B cell (primary cell): ENCODE measurements around the gene COTL1. TPM values are rescaled to one million over a fixed set of nuclear protein-coding genes. Genes with fewer than 3 reads are reported as not detected.

Experiments used
- ATAC-seq: fragments of 200-7000 bp; cut with Tn5 transposase; one replicate; pipeline ENCODE4 v1.10.0; 2021; ENCODE audit warnings: low read depth, mild to moderate bottlenecking, moderate number of reproducible peaks, moderate library complexity
- CTCF ChIA-PET: fragments of 350-600 bp; sonication (Branson Sonifier 250); formaldehyde crosslinking; loops from one replicate; lab custom pipeline; 2021; ENCODE audit warnings: antibody characterized with exemption, inconsistent platforms; lab: Charles Lee
- POLR2A ChIA-PET: fragments of 350-600 bp; sonication (Branson Sonifier 250); formaldehyde crosslinking; loops from one replicate; lab custom pipeline; 2021; ENCODE audit warnings: antibody characterized with exemption; lab: Charles Lee
- DNase-seq: peaks from one replicate; pipeline ENCODE4 v3.0.0; 2013
- H2AFZ ChIP-seq: 2 replicates; pipeline ENCODE4 v1.6.1; 2012; ENCODE audit warnings: mild to moderate bottlenecking, low read depth, low read length; ENCODE audit not compliant: insufficient read depth, poor library complexity, severe bottlenecking
- H3K27ac ChIP-seq, 2 donors: 1 replicate in 1 of 2; 2 replicates in 1 of 2; pipeline ENCODE4 v1.5.1; 2012 to 2013; ENCODE audit warnings: low read length in 2 of 2, mild to moderate bottlenecking in 2 of 2, moderate library complexity in 1 of 2
- H3K27me3 ChIP-seq, 4 experiments: fragments of 200-600 bp in 1 of 4; sonication (generic) in 1 of 4; replicated peaks in 1 of 4; 1 replicate in 2 of 4; 2 replicates in 2 of 4; pipeline versions ENCODE4 v1.6.1 to v1.7.0; 2013 to 2016; ENCODE audit warnings: low read length in 3 of 4, mild to moderate bottlenecking in 2 of 4, mixed read lengths in 1 of 4, moderate library complexity in 1 of 4; ENCODE audit not compliant: insufficient read depth in 4 of 4, control insufficient read depth in 3 of 4; ENCODE audit errors: control extremely low read depth in 1 of 4
- H3K36me3 ChIP-seq, 2 experiments: replicated peaks in 1 of 2; 1 replicate in 1 of 2; 2 replicates in 1 of 2; pipeline versions ENCODE4 v1.6.1 to v1.7.1; 2013; ENCODE audit warnings: low read length in 1 of 2; ENCODE audit not compliant: insufficient read depth in 2 of 2, control insufficient read depth in 1 of 2; ENCODE audit errors: control extremely low read depth in 1 of 2, extremely low read depth in 1 of 2
- H3K4me1 ChIP-seq, 2 donors: fragments of 200-600 bp in 1 of 2; sonication (generic) in 1 of 2; 1 replicate in 1 of 2; 2 replicates in 1 of 2; pipeline versions ENCODE4 v1.5.1 to v1.6.1; 2013 to 2017; ENCODE audit warnings: low read length in 2 of 2; ENCODE audit not compliant: control insufficient read depth in 2 of 2, insufficient read depth in 2 of 2
- H3K4me2 ChIP-seq: replicated peaks from 2 replicates; pipeline ENCODE3; 2012; ENCODE audit warnings: mild to moderate bottlenecking, low read depth, low read length; ENCODE audit not compliant: poor library complexity, severe bottlenecking
- H3K4me3 ChIP-seq, 5 experiments: fragments of 200-600 bp in 1 of 5; sonication (generic) in 1 of 5; 1 replicate in 3 of 5; 2 replicates in 2 of 5; pipeline versions ENCODE4 v1.5.1 to v1.7.0; 2011 to 2016; ENCODE audit warnings: low read length in 4 of 5, mild to moderate bottlenecking in 4 of 5, low read depth in 2 of 5, control low read depth in 1 of 5, moderate library complexity in 1 of 5; ENCODE audit not compliant: insufficient read depth in 1 of 5; ENCODE audit errors: control extremely low read depth in 1 of 5, extremely low read depth in 1 of 5
- H3K79me2 ChIP-seq: fragments of 200-600 bp; sonication (generic); one replicate; pipeline ENCODE4 v1.6.0; 2016; ENCODE audit warnings: low read length; ENCODE audit not compliant: control insufficient read depth, insufficient read depth
- H3K9ac ChIP-seq: fragments of 200-600 bp; sonication (generic); 2 replicates; pipeline ENCODE4 v1.6.1; 2017; ENCODE audit warnings: mild to moderate bottlenecking, low read length, moderate library complexity
- H3K9me3 ChIP-seq, 3 donors: one replicate each; pipeline versions ENCODE4 v1.6.1 to v1.7.1; 2013; ENCODE audit warnings: low read length in 2 of 3; ENCODE audit not compliant: control insufficient read depth in 2 of 3, insufficient read depth in 1 of 3; ENCODE audit errors: control extremely low read depth in 1 of 3
- H4K20me1 ChIP-seq: 2 replicates; pipeline ENCODE4 v1.6.0; 2012; ENCODE audit warnings: mild to moderate bottlenecking, low read length; ENCODE audit not compliant: insufficient read depth, control insufficient read depth, poor library complexity, severe bottlenecking
- H3K27ac Mint-ChIP-seq: one replicate; pipeline ENCODE4 v1.8.0; 2021; ENCODE audit warnings: mixed read lengths
- H3K27me3 Mint-ChIP-seq: one replicate; pipeline ENCODE4 v1.8.0; 2021; ENCODE audit warnings: mixed read lengths
- H3K4me1 Mint-ChIP-seq: one replicate; pipeline ENCODE4 v1.8.0; 2021; ENCODE audit warnings: mixed read lengths
- H3K4me3 Mint-ChIP-seq: one replicate; pipeline ENCODE4 v1.8.0; 2021; ENCODE audit warnings: mixed read lengths
- H3K9me3 Mint-ChIP-seq: one replicate; pipeline ENCODE4 v1.8.0; 2022; ENCODE audit warnings: mixed read lengths; ENCODE audit not compliant: insufficient read depth
- EZH2 ChIP-seq: IDR thresholded peaks from 2 replicates; pipeline ENCODE4 v1.6.1; 2012; ENCODE audit warnings: borderline replicate concordance, low read depth, mild to moderate bottlenecking, moderate library complexity, low read length; ENCODE audit not compliant: insufficient read depth, poor library complexity, severe bottlenecking
- WGBS: methylation state at CpG from one replicate; pipeline ENCODE4 v1.1.5; 2013; ENCODE audit warnings: missing lambda C conversion rate; ENCODE audit not compliant: insufficient coverage; 5-methylcytosine and 5-hydroxymethylcytosine counted together
- intact Hi-C: fragments of 100-400 bp; cut with micrococcal nuclease; formaldehyde crosslinking; loops from one replicate; pipeline ENCODE4 v1.10.0; 2022
- polyA plus RNA-seq: library from polyadenylated mRNA; depleted of rRNA; stranded (reverse); fragments of >200 nt; gene quantifications from 2 replicates; pipeline ENCODE4 v1.2.3, GENCODE V29; 2012
- total RNA-seq, 2 donors: library from RNA; stranded (reverse); fragments of 120-200 nt in 1 of 2; gene quantifications; 1 replicate in 1 of 2; 2 replicates in 1 of 2; pipeline versions ENCODE4 v1.2.3 to v1.2.4, GENCODE V29; 2013 to 2022
- TF ChIP-seq, protein P1 (sequence below): fragments of 200-600 bp; IDR thresholded peaks from one replicate; pipeline ENCODE4 v1.8.0; 2022; ENCODE audit warnings: antibody characterized with exemption, mild to moderate bottlenecking

The COTL1 gene
- total and polyA plus RNA-seq, 2 donors (not counting 1 experiment from before 2014, with no cell fraction given): 158 to 264 TPM

DNA sequence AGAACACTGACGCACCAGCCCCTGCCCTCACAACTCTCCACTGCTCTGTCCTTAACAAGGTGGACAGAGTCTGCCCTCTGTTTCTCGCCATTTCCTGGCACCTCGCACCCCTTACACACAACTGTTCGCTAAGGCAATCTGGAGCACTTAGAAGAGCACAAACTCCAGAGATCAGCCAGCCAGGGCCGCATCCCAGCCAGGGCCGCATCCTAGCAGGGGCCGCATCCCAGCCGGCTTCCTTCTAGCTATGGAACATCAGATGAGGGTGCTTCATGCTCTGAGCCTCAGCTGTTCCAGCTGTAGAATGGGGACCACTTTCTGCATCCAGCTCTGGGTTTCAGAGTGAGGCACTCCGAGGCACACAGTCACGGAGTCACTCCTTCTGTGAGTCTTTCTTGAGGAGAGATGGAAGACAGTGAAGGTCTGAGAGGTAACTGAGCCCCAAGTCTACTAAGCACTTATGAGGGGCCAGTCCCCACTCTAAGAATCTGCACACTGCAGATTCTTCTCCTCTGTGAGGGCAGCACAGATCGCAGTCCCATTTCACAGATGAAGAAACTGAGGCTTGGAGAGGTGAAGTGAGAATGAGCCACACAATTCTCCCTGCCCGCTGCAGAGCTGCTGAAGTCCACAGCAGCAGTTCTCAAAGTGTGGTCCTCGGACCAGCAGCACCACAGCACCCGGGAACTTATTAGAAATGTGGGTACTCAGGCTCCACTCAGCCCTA lies 20.9 kb downstream of the COTL1 start:
- H3K27ac ChIP-seq: peak overlapping the region; percentile 81 to 91
- 92% methylated on average over 12 of the region's 14 CpGs for WGBS
- Mint-ChIP-seq H3K27me3 (no peaks in the 10 kb centered on the region), H3K4me1 (peaks cover 90% of the 10 kb centered on the region), H3K9me3 (no peaks in the 10 kb centered on the region), H3K27ac (peak overlapping the region; percentile 94), H3K4me3 (peak overlapping the region; percentile 81)
- intact Hi-C loops: no loop called here
- no peak for TF ChIP-seq EZH2
- TF ChIP-seq, protein P1, sequence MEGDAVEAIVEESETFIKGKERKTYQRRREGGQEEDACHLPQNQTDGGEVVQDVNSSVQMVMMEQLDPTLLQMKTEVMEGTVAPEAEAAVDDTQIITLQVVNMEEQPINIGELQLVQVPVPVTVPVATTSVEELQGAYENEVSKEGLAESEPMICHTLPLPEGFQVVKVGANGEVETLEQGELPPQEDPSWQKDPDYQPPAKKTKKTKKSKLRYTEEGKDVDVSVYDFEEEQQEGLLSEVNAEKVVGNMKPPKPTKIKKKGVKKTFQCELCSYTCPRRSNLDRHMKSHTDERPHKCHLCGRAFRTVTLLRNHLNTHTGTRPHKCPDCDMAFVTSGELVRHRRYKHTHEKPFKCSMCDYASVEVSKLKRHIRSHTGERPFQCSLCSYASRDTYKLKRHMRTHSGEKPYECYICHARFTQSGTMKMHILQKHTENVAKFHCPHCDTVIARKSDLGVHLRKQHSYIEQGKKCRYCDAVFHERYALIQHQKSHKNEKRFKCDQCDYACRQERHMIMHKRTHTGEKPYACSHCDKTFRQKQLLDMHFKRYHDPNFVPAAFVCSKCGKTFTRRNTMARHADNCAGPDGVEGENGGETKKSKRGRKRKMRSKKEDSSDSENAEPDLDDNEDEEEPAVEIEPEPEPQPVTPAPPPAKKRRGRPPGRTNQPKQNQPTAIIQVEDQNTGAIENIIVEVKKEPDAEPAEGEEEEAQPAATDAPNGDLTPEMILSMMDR: no peak
- no peaks in the 10 kb centered on the region for H3K27me3 ChIP-seq
- ATAC-seq (no peak), DNase-seq (no peak)
- H3K4me3 ChIP-seq: peak overlapping the region in 4 of 5 experiments; percentile 8 to 36 (median 26)
- H3K9me3 ChIP-seq: peaks cover 0 to 5% (median 0%) of the 10 kb centered on the region in 3 donors
- H2AFZ ChIP-seq: peak overlapping the region; percentile 24
- peaks cover 91 to 98% of the 10 kb centered on the region in 2 donors for H3K4me1 ChIP-seq
- peaks cover 83% of the 10 kb centered on the region for H3K79me2 ChIP-seq
- ChIA-PET POLR2A (interaction anchor here (1.1 to 1.4 kb wide), 6 partner anchors 9 to 133 kb away, joined by 3 to 14 read pairs (median 4); no protein-coding TSS in a partner anchor), CTCF (interaction anchor here (0.5 to 29.5 kb wide), 15 partner anchors 11 to 1476 kb away, joined by 3 to 518 read pairs (median 5); partner anchors contain the start of gene MEAK7)
- peaks cover 4% of the 10 kb centered on the region for H4K20me1 ChIP-seq
- H3K4me2 ChIP-seq: peak overlapping the region; percentile 78
- H3K36me3 ChIP-seq: peaks cover 0 to 14% of the 10 kb centered on the region in 2 experiments
- H3K9ac ChIP-seq: peak overlapping the region; percentile 74

DNA sequence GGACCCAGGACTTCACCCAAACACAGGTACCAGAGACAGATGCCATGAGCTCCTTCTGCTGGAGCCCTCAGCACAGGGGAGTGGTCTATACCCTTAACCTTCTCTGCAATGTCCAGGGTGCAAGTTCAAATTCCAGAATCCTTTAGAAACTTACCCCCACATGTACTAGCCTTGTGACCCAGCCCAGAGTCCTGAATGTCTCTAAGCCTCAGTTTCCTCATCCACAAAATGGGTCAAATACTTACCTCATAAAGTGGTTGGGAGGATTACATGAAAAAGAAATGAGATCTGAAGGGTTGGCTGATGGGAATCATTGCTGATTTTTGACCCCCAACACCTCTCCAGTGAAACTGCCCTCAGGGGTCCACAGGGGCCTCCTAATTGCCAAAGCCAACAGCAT lies 21.7 kb downstream of the COTL1 start:
- CTCF ChIA-PET: interaction anchor here (0.6 to 29.5 kb wide), 5 partner anchors 10 to 157 kb away, joined by 3 to 518 read pairs (median 4); partner anchors contain the start of gene MEAK7
- ATAC-seq (no peak), DNase-seq (no peak)
- Mint-ChIP-seq H3K27ac (peak overlapping the region; percentile 94), H3K4me1 (peaks cover 86% of the 10 kb centered on the region), H3K9me3 (no peaks in the 10 kb centered on the region), H3K27me3 (no peaks in the 10 kb centered on the region), H3K4me3 (peak overlapping the region; percentile 81)
- H3K27me3 ChIP-seq: no peaks in the 10 kb centered on the region
- POLR2A ChIA-PET: interaction anchor here (0.6 to 1.3 kb wide), 2 partner anchors 10 to 44 kb away, joined by 3 to 4 read pairs; no protein-coding TSS in a partner anchor
- peak overlapping the region in 4 of 5 experiments; percentile 30 to 69 (median 60) for H3K4me3 ChIP-seq
- peak overlapping the region; percentile 81 to 91 for H3K27ac ChIP-seq
- H3K36me3 ChIP-seq: peaks cover 0 to 11% of the 10 kb centered on the region in 2 experiments
- no peak overlapping the region for H2AFZ ChIP-seq
- TF ChIP-seq, protein P1: no peak
- TF ChIP-seq EZH2: no peak
- peaks cover 0 to 5% (median 0%) of the 10 kb centered on the region in 3 donors for H3K9me3 ChIP-seq
- peak overlapping the region; percentile 78 for H3K4me2 ChIP-seq
- peak overlapping the region; percentile 74 for H3K9ac ChIP-seq
- H3K79me2 ChIP-seq: peaks cover 83% of the 10 kb centered on the region
- peaks cover 2% of the 10 kb centered on the region for H4K20me1 ChIP-seq
- intact Hi-C loops: no loop called here
- H3K4me1 ChIP-seq: peaks cover 82 to 95% of the 10 kb centered on the region in 2 donors
